ENCODE data around the gene SLC9A9. TPM values are rescaled to one million over a fixed set of nuclear protein-coding genes. Genes with fewer than 3 reads are reported as not detected.

SLC9A9 gene
- total and polyA plus RNA-seq, 2 of the 8 experiments (the other 6 are each of a cell fraction or from before 2014, with no cell fraction given) = 0.48 to 1.1 TPM

GRCh38 chr3:143888846-143889245, 40.6 kb upstream of the SLC9A9 start (continued):
- TF ChIP-seq EP300 (IDR thresholded peaks at IDR 0.05; ENCODE audit: borderline replicate concordance in 1 of 2, low read depth in 2 of 2, low read length in 2 of 2) = no peak
